Kidney epithelial cell (primary cell): Measurements from ENCODE around the gene PDE6A. TPM values are rescaled to one million over a fixed set of nuclear protein-coding genes. Genes with fewer than 3 reads are reported as not detected.
A peak's percentile ranks its signal among the peaks of the same experiment; 100 is the strongest.

Experiments
- DNase-seq: peaks from one replicate; pipeline ENCODE4 v3.0.0-alpha.2; 2010; ENCODE audit warnings: low read depth
- H3K27me3 ChIP-seq: 2 replicates; pipeline ENCODE4 v1.6.0; 2011; ENCODE audit warnings: low read length; ENCODE audit not compliant: control insufficient read depth, insufficient read depth
- H3K36me3 ChIP-seq: 2 replicates; pipeline ENCODE4 v1.5.1; 2011; ENCODE audit warnings: low read length; ENCODE audit not compliant: control insufficient read depth, insufficient read depth
- H3K4me3 ChIP-seq: 2 replicates; pipeline ENCODE4 v1.5.1; 2011; ENCODE audit warnings: low read depth, mild to moderate bottlenecking, control low read depth, low read length
- CTCF ChIP-seq: IDR thresholded peaks from 2 replicates; pipeline ENCODE4 v1.5.1; 2011; ENCODE audit warnings: mild to moderate bottlenecking, moderate library complexity, low read length, control low read depth, inconsistent platforms; ENCODE audit not compliant: insufficient read depth, poor library complexity, severe bottlenecking
- total RNA-seq: library from RNA; depleted of rRNA; stranded (reverse); fragments of >200 nt; gene quantifications from 2 replicates; pipeline ENCODE4 v1.2.3, GENCODE V29; 2015

PDE6A gene
- total RNA-seq, 1 donor from 2014 or later, result not detected

- DNase-seq, result no peak
- Histone ChIP-seq H3K36me3 (no peaks in the 10 kb centered on the region), H3K27me3 (no peaks in the 10 kb centered on the region), H3K4me3 (no peak overlapping the region)
- no peak for TF ChIP-seq CTCF
Observed at GRCh38 chr5:149907828-149908227, 36.8 kb downstream of the PDE6A start.

DNA sequence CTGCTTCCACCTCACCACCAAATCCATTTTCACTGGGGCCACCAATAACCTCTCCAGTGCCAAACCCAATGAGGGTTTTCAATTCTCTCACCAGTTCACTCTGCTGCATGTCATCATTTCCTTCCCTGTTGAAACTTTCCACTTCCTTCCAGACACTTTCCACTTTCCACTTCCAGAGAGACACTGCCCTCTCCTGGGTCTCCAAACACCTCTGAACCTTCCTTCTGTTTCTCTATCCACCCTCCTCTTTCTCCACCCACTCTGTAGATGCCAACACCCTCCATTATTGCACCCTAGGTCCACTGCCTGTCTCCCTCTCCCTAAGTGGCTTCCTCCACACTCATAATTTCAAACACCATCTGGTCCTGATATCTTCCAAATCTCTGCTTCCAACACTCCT, 39.6 kb downstream of the PDE6A start:
- no peak for DNase-seq
- Histone ChIP-seq H3K4me3 (no peak overlapping the region), H3K36me3 (no peaks in the 10 kb centered on the region), H3K27me3 (no peaks in the 10 kb centered on the region)
- no peak for TF ChIP-seq CTCF

GRCh38 chr5:149904293-149904886, 40.2 kb downstream of the PDE6A start:
- Histone ChIP-seq H3K4me3 (no peak overlapping the region), H3K36me3 (no peaks in the 10 kb centered on the region), H3K27me3 (no peaks in the 10 kb centered on the region)
- no peak for DNase-seq
- no peak for TF ChIP-seq CTCF

GRCh38 chr5:149903404-149903803, 41.2 kb downstream of the PDE6A start:
- Histone ChIP-seq H3K36me3 (no peaks in the 10 kb centered on the region), H3K27me3 (no peaks in the 10 kb centered on the region), H3K4me3 (no peak overlapping the region)
- DNase-seq, result no peak
- no peak for TF ChIP-seq CTCF

DNA sequence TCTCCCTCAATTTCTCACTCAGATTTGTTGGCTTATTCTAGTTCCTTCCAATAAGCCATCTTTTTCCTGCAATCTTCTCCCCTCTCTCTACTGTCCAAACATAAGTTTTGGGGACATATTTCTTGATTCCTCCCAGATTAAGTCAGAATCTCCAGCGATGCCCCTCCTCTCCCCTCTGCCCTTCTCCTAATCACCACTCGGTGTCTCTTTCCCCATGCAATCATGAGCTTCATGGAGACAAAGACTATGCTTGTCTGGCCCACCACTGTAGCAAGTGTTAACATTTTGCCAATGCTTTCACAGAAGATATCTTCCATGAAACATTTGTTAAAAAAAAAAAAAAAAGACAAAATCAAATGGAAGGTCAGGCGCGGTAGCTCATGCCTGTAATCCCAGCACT, 42.4 kb downstream of the PDE6A start:
- no peaks in the 10 kb centered on the region for H3K27me3 ChIP-seq
- no peak overlapping the region for H3K4me3 ChIP-seq
- no peaks in the 10 kb centered on the region for H3K36me3 ChIP-seq
- TF ChIP-seq CTCF, result peak; percentile 12
- DNase-seq, result no peak

DNA sequence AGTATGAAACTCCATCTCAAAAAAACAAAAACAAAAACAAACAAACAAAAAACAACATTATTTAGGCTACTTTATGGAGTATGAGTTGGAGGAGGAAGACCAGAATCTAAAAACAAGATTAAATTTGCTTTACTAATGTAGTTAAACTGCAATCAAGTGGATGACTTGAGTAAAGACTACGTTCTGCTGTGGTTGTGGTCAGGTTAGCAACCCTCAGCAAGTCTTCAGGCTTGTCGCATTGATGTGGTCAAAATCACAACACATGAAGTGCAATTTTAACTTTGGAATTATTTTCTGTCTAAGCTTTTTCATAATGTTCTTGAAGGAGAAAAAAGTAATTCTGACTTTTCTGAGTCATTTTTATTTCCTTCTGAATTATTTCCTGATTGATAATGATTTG, 43.1 kb downstream of the PDE6A start:
- Histone ChIP-seq H3K27me3 (no peaks in the 10 kb centered on the region), H3K36me3 (no peaks in the 10 kb centered on the region), H3K4me3 (no peak overlapping the region)
- no peak for DNase-seq
- no peak for TF ChIP-seq CTCF
